H1 (cell line): Measurements from ENCODE around the gene BARX1. TPM values are rescaled to one million over a fixed set of nuclear protein-coding genes. Genes with fewer than 3 reads are reported as not detected.

Source experiments
- CTCF ChIA-PET: fragments of 300-600 bp; sonication (Branson Sonifier 250); formaldehyde crosslinking; loops from one replicate; lab custom pipeline; 2021; ENCODE audit not compliant: partially characterized antibody; lab: Charles Lee
- POLR2A ChIA-PET: fragments of 300-600 bp; sonication (Branson Sonifier 250); formaldehyde crosslinking; loops from one replicate; lab custom pipeline; 2021; ENCODE audit warnings: inconsistent platforms; ENCODE audit not compliant: partially characterized antibody; lab: Charles Lee
- DNase-seq, 2 experiments: peaks; one replicate each; pipeline versions ENCODE4 v3.0.0 to v3.0.0-alpha.2; 2010 to 2022; ENCODE audit warnings: low spot score in 2 of 2, low read depth in 1 of 2, mixed read lengths in 1 of 2
- FAIRE-seq: peaks from 2 replicates; lab custom pipeline; 2011; peaks lifted over from hg19 to GRCh38; lab: Jason Lieb, UNC
- H2AFZ ChIP-seq: 2 replicates; pipeline ENCODE4 v1.8.1; 2012; ENCODE audit warnings: low read length, inconsistent platforms
- H2AK5ac ChIP-seq: 2 replicates; pipeline ENCODE4 v1.6.1; 2013; ENCODE audit warnings: low read depth, low read length
- H2BK120ac ChIP-seq: replicated peaks from 2 replicates; pipeline ENCODE3; 2013; ENCODE audit warnings: low read depth, low read length, inconsistent platforms
- H2BK12ac ChIP-seq: 2 replicates; pipeline ENCODE4 v1.6.1; 2013; ENCODE audit warnings: low read depth, low read length
- H2BK15ac ChIP-seq: 2 replicates; pipeline ENCODE4 v1.6.1; 2013; ENCODE audit warnings: low read length
- H2BK20ac ChIP-seq: 2 replicates; pipeline ENCODE4 v1.6.1; 2013; ENCODE audit warnings: low read length
- H2BK5ac ChIP-seq: 2 replicates; pipeline ENCODE4 v1.6.1; 2013; ENCODE audit warnings: low read depth, low read length
- H3K14ac ChIP-seq: 2 replicates; pipeline ENCODE4 v1.6.1; 2013; ENCODE audit warnings: inconsistent platforms; ENCODE audit not compliant: insufficient read length
- H3K18ac ChIP-seq: 2 replicates; pipeline ENCODE4 v1.6.1; 2013; ENCODE audit warnings: low read length; ENCODE audit errors: extremely low read depth
- H3K23ac ChIP-seq: 2 replicates; pipeline ENCODE4 v1.6.1; 2013; ENCODE audit warnings: inconsistent platforms; ENCODE audit not compliant: insufficient read length
- H3K23me2 ChIP-seq: 2 replicates; pipeline ENCODE4 v1.6.1; 2013; ENCODE audit warnings: low read depth, low read length
- H3K27ac ChIP-seq: 2 replicates; pipeline ENCODE4 v1.6.1; 2011; ENCODE audit warnings: low read depth, low read length, inconsistent platforms
- H3K27me3 ChIP-seq, 4 experiments: replicated peaks in 1 of 4; 1 replicate in 1 of 4; 2 replicates in 3 of 4; pipeline versions ENCODE4 v1.6.1 to v1.8.1; 2011 to 2013; ENCODE audit warnings: low read length in 3 of 4, mild to moderate bottlenecking in 3 of 4, inconsistent platforms in 2 of 4, mixed read lengths in 2 of 4, moderate library complexity in 1 of 4; ENCODE audit not compliant: control insufficient read depth in 3 of 4, insufficient read depth in 3 of 4; ENCODE audit errors: extremely low read depth in 1 of 4
- H3K36me3 ChIP-seq, 4 experiments: 2 replicates each; pipeline versions ENCODE4 v1.6.1 to v1.8.1; 2011 to 2013; ENCODE audit warnings: mild to moderate bottlenecking in 4 of 4, low read length in 3 of 4, moderate library complexity in 2 of 4, control low read depth in 1 of 4, inconsistent platforms in 1 of 4; ENCODE audit not compliant: insufficient read depth in 4 of 4, control insufficient read depth in 2 of 4
- H3K4ac ChIP-seq: replicated peaks from 2 replicates; pipeline ENCODE3; 2013; ENCODE audit warnings: low read length, low read depth, mixed read lengths, inconsistent platforms; ENCODE audit not compliant: insufficient read length
- H3K4me1 ChIP-seq, 4 experiments: replicated peaks in 1 of 4; 1 replicate in 1 of 4; 2 replicates in 3 of 4; pipeline versions ENCODE4 v1.6.1 to v1.8.1; 2011 to 2013; ENCODE audit warnings: low read length in 3 of 4, inconsistent platforms in 2 of 4, mixed read lengths in 1 of 4; ENCODE audit not compliant: insufficient read depth in 4 of 4, control insufficient read depth in 3 of 4
- H3K4me2 ChIP-seq, 2 experiments: 2 replicates each; pipeline versions ENCODE4 v1.6.1 to v1.8.1; 2011 to 2013; ENCODE audit warnings: low read depth in 2 of 2, low read length in 2 of 2, control low read depth in 1 of 2, inconsistent platforms in 1 of 2, mild to moderate bottlenecking in 1 of 2; ENCODE audit not compliant: insufficient read depth in 1 of 2
- H3K4me3 ChIP-seq, 4 experiments: fragments of 200-600, 300-600 bp in 1 of 4; sonication (generic), shearing (Covaris generic), sonication (Bioruptor Twin) in 1 of 4; 2 replicates each; pipeline versions ENCODE4 v1.5.1 to v1.8.1; 2011 to 2016; ENCODE audit warnings: low read length in 4 of 4, low read depth in 3 of 4, control low read depth in 2 of 4, inconsistent platforms in 2 of 4, mild to moderate bottlenecking in 2 of 4, mixed read lengths in 1 of 4, moderate library complexity in 1 of 4; ENCODE audit not compliant: insufficient read depth in 2 of 4; ENCODE audit errors: extremely low read depth in 1 of 4
- H3K56ac ChIP-seq: replicated peaks from 2 replicates; pipeline ENCODE3; 2013; ENCODE audit warnings: low read depth, mild to moderate bottlenecking, mixed read lengths, low read length, inconsistent platforms; ENCODE audit not compliant: insufficient read length
- H3K79me1 ChIP-seq: 2 replicates; pipeline ENCODE4 v1.6.1; 2013; ENCODE audit warnings: low read depth, low read length, control low read depth
- H3K79me2 ChIP-seq, 2 experiments: 2 replicates each; pipeline versions ENCODE4 v1.6.1 to v1.8.1; 2012 to 2013; ENCODE audit warnings: low read length in 2 of 2, mild to moderate bottlenecking in 2 of 2, inconsistent platforms in 1 of 2; ENCODE audit not compliant: insufficient read depth in 2 of 2, control insufficient read depth in 1 of 2
- H3K9ac ChIP-seq, 4 experiments: replicated peaks in 1 of 4; 1 replicate in 1 of 4; 2 replicates in 3 of 4; pipeline versions ENCODE4 v1.6.1 to v1.8.1; 2011 to 2013; ENCODE audit warnings: low read depth in 3 of 4, low read length in 3 of 4, control low read depth in 2 of 4, mild to moderate bottlenecking in 2 of 4, moderate library complexity in 2 of 4, inconsistent platforms in 1 of 4; ENCODE audit errors: extremely low read depth in 1 of 4
- H3K9me3 ChIP-seq, 2 experiments: 2 replicates each; pipeline versions ENCODE4 v1.6.1 to v1.8.1; 2012 to 2013; ENCODE audit warnings: mild to moderate bottlenecking in 2 of 2, moderate library complexity in 2 of 2, control low read depth in 1 of 2, inconsistent platforms in 1 of 2, low read depth in 1 of 2, low read length in 1 of 2, mixed read lengths in 1 of 2; ENCODE audit not compliant: insufficient read depth in 2 of 2
- H4K20me1 ChIP-seq, 2 experiments: replicated peaks in 1 of 2; 2 replicates each; pipeline versions ENCODE3 to v1.8.1; 2011 to 2013; ENCODE audit warnings: inconsistent platforms in 2 of 2, low read length in 2 of 2, mild to moderate bottlenecking in 1 of 2; ENCODE audit not compliant: insufficient read depth in 2 of 2, control insufficient read depth in 1 of 2
- H4K5ac ChIP-seq: 2 replicates; pipeline ENCODE4 v1.6.1; 2013; ENCODE audit warnings: low read length, low read depth, mixed read lengths, inconsistent platforms; ENCODE audit not compliant: insufficient read length
- H4K8ac ChIP-seq: 2 replicates; pipeline ENCODE4 v1.8.0; 2013; ENCODE audit warnings: mild to moderate bottlenecking, moderate library complexity, low read length, inconsistent platforms; ENCODE audit not compliant: insufficient read depth; ENCODE audit errors: extremely low read depth
- H4K91ac ChIP-seq: replicated peaks from 2 replicates; pipeline ENCODE3; 2013; ENCODE audit warnings: low read length, mixed read lengths, inconsistent platforms; ENCODE audit not compliant: insufficient read length
- ATF3 ChIP-seq: IDR thresholded peaks from 2 replicates; pipeline ENCODE4 v1.6.1; 2011; ENCODE audit warnings: low read depth, mild to moderate bottlenecking, low read length; ENCODE audit not compliant: insufficient read depth
- CEBPB ChIP-seq: IDR thresholded peaks from 2 replicates; pipeline ENCODE4 v1.6.1; 2012; ENCODE audit warnings: low read depth, low read length
- CREB1 ChIP-seq: IDR thresholded peaks from 2 replicates; pipeline ENCODE4 v1.6.1; 2012; ENCODE audit warnings: inconsistent platforms
- CTBP2 ChIP-seq: IDR thresholded peaks from 2 replicates; pipeline ENCODE4 v1.7.0; 2011; ENCODE audit warnings: borderline replicate concordance, mild to moderate bottlenecking, moderate library complexity, mixed read lengths, low read length; ENCODE audit not compliant: insufficient read depth, insufficient read length
- E2F6 ChIP-seq: IDR thresholded peaks from 2 replicates; pipeline ENCODE4 v1.6.1; 2012; ENCODE audit warnings: inconsistent platforms
- GTF2F1 ChIP-seq: IDR thresholded peaks from 2 replicates; pipeline ENCODE4 v1.6.1; 2012; ENCODE audit warnings: low read depth, low read length, improper control_type of control experiment, borderline replicate concordance
- KDM5A ChIP-seq: fragments of 200-600 bp; IDR thresholded peaks from 2 replicates; pipeline ENCODE4 v1.7.1; 2012; ENCODE audit warnings: mild to moderate bottlenecking, low read length, inconsistent platforms, mixed read lengths
- NRF1 ChIP-seq: IDR thresholded peaks from 2 replicates; pipeline ENCODE4 v1.6.1; 2011; ENCODE audit warnings: mild to moderate bottlenecking, low read depth, low read length, improper control_type of control experiment
- SAP30 ChIP-seq: fragments of 300-600 bp; sonication (generic); IDR thresholded peaks from 2 replicates; pipeline ENCODE4 v1.7.1; 2012; ENCODE audit warnings: low read length, moderate library complexity, mild to moderate bottlenecking, inconsistent platforms; ENCODE audit not compliant: insufficient read depth, insufficient replicate concordance
- SRF ChIP-seq: IDR thresholded peaks from 2 replicates; pipeline ENCODE4 v1.6.1; 2011; ENCODE audit warnings: mild to moderate bottlenecking, low read depth, low read length, moderate library complexity
- WGBS, 2 experiments: shearing (Covaris generic) in 1 of 2; methylation state at CpG; one replicate each; pipeline versions ENCODE4 v1.1.6 to v1.1.7; 2013 to 2015; ENCODE audit warnings: low lambda C conversion rate in 2 of 2, mixed read lengths in 2 of 2, inconsistent platforms in 1 of 2, low coverage in 1 of 2, missing lambda C conversion rate in 1 of 2; ENCODE audit not compliant: insufficient replicate concordance in 2 of 2, insufficient coverage in 1 of 2, insufficient read length in 1 of 2; ENCODE audit errors: extremely low coverage in 1 of 2, missing lambda C conversion rate in 1 of 2; 5-methylcytosine and 5-hydroxymethylcytosine counted together
- polyA plus RNA-seq, 7 experiments: library from polyadenylated mRNA; depleted of rRNA in 3 of 7; stranded (reverse) in 5 of 7; unstranded in 2 of 7; fragments of >200 nt in 5 of 7; fragments of 200-250 nt in 2 of 7; gene quantifications; 1 replicate in 5 of 7; 2 replicates in 1 of 7; 4 replicates in 1 of 7; pipeline versions ENCODE4 v1.2.1 to v1.2.3, GENCODE V29; 2011 to 2013; ENCODE audit warnings: missing spikeins in 2 of 7, mixed read lengths in 2 of 7
- total RNA-seq: library from RNA; stranded (reverse); fragmentation: NEBNext Ultra II Directional; extraction: Animal tissue kit (Norgen Biotek cat#: 25700); gene quantifications from 2 replicates; pipeline ENCODE4 v1.2.1, GENCODE V29; 2021

BARX1 gene
- total and polyA plus RNA-seq, 2 of the 8 experiments (the other 6 are each of a cell fraction or from before 2014, with no cell fraction given), result 0.79 to 2.6 TPM

DNA sequence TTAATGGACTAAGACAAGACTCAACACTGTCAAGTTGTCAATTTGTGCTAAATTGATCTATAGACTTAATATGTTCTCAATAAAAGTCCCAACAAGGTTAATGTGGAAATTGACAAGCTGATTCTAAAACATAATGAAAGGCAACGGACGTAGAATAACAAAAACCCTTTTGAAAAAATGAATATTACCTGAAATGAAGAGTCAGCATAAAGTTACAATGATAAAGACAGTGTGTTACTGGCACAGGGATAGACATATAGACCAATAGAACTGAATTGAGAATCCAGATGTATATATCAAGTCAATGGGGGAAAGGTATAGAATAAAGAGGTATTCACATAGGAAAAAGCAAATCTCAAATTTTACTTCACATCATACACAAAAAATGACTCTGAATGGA lies 37.7 kb upstream of the BARX1 start:
- no peak overlapping the region for H3K4ac ChIP-seq
- no peak overlapping the region for H3K27ac ChIP-seq
- H2BK120ac ChIP-seq, result no peak overlapping the region
- no peaks in the 10 kb centered on the region for H3K79me1 ChIP-seq
- H4K5ac ChIP-seq, result no peak overlapping the region
- no peaks in the 10 kb centered on the region for H3K79me2 ChIP-seq
- no peak overlapping the region for H3K14ac ChIP-seq
- CTCF ChIA-PET, result interaction anchor here (0.6 to 2.3 kb wide), 4 partner anchors 9 to 283 kb away, joined by 3 to 13 read pairs (median 4); no protein-coding TSS in a partner anchor
- H3K18ac ChIP-seq, result no peak overlapping the region
- POLR2A ChIA-PET, result no interaction called here
- no peak overlapping the region for H2BK5ac ChIP-seq
- no peak overlapping the region for H3K4me3 ChIP-seq
- H2AFZ ChIP-seq, result no peak overlapping the region
- no peak overlapping the region for H4K91ac ChIP-seq
- H3K4me1 ChIP-seq, result no peaks in the 10 kb centered on the region
- H3K9ac ChIP-seq, result no peak overlapping the region
- H4K20me1 ChIP-seq, result no peaks in the 10 kb centered on the region
- no peak overlapping the region for H2BK20ac ChIP-seq
- no peak overlapping the region for H3K4me2 ChIP-seq
- 86% methylated on average over 2 of the region's 2 CpGs; no CpG with 5 or more reads in 1 of the 2 experiments for WGBS, 2 experiments
- H2BK12ac ChIP-seq, result no peak overlapping the region
- no peaks in the 10 kb centered on the region for H3K23me2 ChIP-seq
- FAIRE-seq, result no peak
- no peaks in the 10 kb centered on the region for H3K9me3 ChIP-seq
- no peak overlapping the region for H2BK15ac ChIP-seq
- H3K56ac ChIP-seq, result no peak overlapping the region
- no peak overlapping the region for H2AK5ac ChIP-seq
- no peaks in the 10 kb centered on the region for H3K27me3 ChIP-seq
- DNase-seq, result no peak
- no peak overlapping the region for H3K23ac ChIP-seq
- no peak overlapping the region for H4K8ac ChIP-seq
- H3K36me3 ChIP-seq, result no peaks in the 10 kb centered on the region
- TF ChIP-seq NRF1 (no peak), CTBP2 (no peak), KDM5A (no peak), E2F6 (no peak), ATF3 (no peak), GTF2F1 (no peak), CEBPB (no peak), SRF (no peak), SAP30 (no peak), CREB1 (no peak)
